HG03108 (cell line): ENCODE results near the gene ADAT2.
"Not testable (repeated sequence)": the region's sequence is repeated elsewhere in the genome, so short reads cannot be mapped to it uniquely, and the experiment has no call there.

ENCODE experiments used
- ATAC-seq: cut with Tn5 transposase; IDR thresholded peaks from one replicate; pipeline ENCODE4 v1.9.1; 2021; ENCODE audit warnings: moderate library complexity; ENCODE audit not compliant: unreplicated experiment

Gene ADAT2

DNA sequence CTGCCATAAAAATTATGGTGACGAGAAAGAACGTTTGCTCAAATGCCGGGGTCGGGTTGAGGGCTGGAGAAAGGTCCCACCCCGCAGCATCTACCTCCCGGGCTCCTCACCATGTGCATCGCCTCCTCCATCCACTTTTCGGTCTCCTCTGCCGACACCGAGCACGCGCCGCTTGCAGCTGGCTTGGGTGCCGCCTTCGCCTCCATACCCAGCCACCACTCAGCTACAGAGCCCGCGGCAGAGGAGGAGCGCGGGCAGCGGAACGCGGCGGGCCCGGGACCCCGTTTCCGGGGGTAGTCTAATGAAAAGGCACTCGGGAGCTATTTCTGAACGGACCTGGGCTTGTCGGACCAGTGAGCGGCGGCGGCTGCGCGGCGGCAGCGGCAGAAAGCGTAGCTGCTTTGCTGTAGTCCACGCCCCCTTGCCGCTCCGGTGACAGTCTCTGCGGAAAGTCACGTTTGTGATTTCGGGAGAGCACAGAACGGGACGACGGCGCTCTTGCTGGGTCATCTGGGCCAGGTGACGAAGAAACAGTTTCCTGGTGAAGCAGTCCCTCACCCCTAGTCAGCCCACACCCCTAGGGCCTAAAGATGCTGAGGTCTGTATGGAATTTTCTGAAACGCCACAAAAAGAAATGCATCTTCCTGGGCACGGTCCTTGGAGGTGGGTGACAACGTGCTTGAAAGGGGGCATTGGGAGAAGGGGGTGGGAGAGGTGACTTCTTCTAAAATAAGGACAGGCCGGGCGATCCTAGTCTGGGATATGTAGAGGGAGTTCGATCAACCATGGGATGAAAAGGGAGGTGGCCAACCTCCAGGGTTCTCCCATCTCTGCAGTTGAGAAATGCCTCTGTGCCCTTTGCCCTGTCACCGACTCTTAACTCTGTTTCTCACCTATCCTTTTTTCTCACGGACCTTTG, at the start of gene ADAT2, which contains the start of gene PEX3:
TSS of gene ADAT2 (minus strand) at position 243 of the 919 bp plus-strand sequence. CDS start at position 206, 37 bp downstream.
TSS of gene PEX3 (plus strand) at position 353 of the 919 bp plus-strand sequence. CDS start at position 591, 238 bp downstream.
- peak; percentile 98 for ATAC-seq

DNA sequence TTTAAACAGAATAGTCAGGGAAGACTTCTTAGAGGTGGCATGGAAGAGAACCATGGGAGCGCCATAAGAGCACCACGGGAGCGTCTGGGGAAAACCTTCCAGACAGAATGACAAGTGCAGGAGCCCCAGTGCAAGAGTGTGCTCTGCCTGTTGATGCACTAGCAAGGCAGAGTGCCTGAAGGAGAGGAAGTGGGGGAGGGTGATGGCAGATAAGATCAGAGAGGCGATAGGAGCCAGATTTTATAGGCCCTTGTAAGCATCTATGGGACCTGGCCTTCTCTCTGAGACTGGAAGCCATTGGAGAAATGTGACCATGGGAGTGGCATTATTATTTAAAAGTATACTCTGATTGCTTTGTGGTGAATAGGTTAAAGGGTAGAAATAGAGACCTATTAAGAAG, 47.9 kb upstream of the ADAT2 start:
- ATAC-seq = no peak

DNA sequence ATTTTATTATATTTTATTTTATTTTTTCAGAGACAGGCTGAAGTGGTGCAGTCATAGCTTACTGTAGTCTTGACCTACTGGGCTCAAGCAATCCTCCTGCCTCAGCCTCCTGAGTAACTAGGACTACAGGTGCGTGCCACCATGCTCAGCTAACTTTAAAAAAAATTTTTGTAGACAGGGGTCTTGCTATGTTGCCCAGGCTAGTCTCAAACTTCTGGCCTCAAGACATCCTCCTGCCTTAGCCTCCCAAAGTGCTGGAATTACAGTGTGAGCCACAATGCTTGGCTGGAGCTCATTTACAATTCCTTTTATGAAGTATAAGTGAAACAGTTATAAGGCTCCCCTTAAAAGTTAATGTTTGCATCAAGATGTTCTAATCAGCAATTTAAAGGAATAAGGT, 46.5 kb upstream of the ADAT2 start:
- ATAC-seq = no peak

- no peak for ATAC-seq
Measured at GRCh38 chr6:143490775-143491174, 40.3 kb upstream of the ADAT2 start.

- no peak for ATAC-seq
Measured at GRCh38 chr6:143490244-143490643, 39.7 kb upstream of the ADAT2 start.

DNA sequence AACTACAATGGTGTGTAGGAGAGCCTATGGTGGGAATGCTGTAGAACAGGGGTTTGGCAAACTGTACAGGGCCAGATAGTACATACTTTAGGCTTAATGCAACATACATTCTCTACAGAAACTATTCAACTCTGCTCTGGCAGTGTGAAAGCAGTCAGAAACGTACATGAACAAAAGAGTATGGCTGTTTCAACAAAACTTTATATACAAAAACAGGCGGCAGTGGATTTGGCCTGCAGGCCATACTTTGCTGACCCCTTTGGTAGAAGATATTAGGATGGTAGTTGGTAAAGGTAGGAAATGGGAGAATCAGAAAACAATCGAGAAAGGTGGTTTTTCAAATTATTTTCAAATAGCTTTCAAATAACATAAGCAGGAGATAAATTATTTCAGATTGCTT, 36.3 kb upstream of the ADAT2 start:
- ATAC-seq = no peak

DNA sequence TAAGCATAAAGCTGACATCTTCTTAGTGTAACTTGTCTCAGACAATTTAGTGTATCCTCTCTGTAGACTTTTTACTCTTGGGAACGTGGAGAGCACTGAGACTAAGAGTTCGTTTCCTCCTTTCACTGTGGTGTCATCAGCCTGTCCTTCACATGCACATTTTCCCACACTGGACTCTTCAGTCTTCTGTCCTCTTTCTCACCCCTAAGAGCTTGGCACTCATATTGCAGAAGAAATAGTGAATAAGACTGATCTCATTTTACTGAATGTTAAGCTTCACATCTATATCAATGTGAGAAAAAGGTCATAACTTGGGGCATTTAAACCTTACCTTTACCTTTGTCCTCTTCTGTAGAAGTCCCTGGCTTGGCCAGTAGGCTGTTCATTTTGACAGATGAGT, 35.5 kb upstream of the ADAT2 start:
- ATAC-seq = no peak

DNA sequence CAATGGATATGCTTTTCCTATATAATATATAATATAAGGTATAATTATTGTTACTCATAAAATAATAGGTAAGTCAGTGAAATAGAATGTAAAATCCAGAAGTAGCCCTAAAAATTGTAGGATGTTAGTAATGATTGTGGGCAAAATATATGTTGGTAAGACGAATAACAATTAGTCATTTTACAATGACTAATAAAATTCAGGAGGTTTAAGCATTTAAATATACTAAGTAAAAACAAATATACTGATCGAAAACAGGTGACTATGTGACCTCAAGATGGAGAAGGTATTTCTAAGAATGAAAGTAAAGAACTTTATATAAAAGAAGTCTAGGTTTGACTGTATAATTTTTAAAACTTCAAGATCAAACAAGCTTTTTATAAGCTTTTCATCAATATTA, 32.1 kb upstream of the ADAT2 start:
- no peak for ATAC-seq

- no peak for ATAC-seq
Measured at GRCh38 chr6:143478479-143479062, 28.1 kb upstream of the ADAT2 start.

DNA sequence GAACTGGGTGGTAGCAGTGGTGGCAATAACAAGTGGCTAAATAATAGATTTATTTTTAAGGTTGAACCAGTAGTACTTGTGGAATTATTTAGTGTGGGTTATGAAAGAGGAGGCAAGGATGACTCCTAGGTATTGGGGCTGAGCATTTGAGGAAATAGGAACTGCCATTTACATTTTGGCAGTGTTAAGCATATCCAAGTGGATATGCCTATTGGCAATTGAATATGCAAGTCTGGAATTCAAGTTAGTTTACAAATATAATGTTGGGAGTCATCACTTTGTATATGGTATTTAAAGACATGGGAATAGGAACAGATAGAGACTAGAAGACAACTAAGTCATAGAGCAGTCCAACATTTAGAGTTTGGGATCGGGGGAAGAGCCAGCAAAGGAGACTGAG, 26.1 kb upstream of the ADAT2 start:
- no peak for ATAC-seq

DNA sequence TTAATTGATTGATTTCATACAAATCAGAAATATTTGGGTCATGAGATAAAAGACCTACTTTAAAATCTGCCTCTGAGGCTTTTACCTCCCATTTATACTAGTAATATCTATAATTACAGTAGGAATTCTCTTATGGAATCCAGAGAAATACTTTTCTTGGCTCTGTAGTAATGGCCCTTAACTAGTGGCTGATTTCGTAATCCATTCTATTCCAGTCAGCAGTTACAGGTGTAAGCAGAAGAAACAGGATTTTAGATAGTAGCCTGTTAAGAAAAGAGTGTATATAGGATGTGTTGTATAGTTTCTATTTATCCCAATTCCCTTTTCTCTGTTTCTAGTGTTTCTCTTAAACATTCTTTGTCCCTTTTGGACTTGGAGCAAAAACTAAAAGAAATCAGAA, 21.3 kb upstream of the ADAT2 start:
- ATAC-seq = no peak

DNA sequence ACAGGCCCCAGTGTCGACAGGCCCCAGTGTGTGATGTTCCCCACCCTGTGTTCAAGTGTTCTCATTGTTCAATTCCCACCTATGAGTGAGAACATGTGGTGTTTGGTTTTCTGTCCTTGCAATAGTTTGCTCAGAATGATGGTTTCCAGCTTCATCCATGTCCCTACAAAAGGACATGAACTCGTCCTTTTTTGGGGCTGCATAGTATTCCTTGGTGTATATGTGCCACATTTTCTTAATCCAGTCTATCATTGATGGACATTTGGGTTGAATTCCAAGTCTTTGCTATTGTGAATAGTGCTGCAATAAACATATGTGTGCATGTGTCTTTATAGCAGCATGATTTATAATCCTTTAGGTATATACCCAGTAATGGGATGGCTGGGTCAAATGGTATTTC, 18.3 kb upstream of the ADAT2 start:
- ATAC-seq = not testable (repeated sequence)

DNA sequence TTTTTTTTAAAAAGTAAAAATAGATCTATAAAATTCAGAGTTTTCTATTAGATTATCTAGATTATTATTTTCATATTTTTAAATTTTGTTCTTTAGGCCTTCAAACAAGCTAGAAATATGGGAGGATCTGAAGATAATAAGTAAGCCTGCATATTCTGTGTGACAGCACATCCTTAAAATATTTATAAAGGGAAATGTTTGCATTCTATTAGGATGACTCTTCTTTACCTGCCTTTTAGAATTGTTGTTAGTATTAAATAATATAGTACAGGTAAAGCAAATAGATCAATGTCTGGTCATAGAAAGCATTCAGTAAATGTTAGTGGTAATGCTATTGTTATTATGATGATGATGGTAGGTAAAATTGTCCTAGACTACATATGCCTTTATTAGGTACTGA, 17.5 kb upstream of the ADAT2 start:
- ATAC-seq = no peak

DNA sequence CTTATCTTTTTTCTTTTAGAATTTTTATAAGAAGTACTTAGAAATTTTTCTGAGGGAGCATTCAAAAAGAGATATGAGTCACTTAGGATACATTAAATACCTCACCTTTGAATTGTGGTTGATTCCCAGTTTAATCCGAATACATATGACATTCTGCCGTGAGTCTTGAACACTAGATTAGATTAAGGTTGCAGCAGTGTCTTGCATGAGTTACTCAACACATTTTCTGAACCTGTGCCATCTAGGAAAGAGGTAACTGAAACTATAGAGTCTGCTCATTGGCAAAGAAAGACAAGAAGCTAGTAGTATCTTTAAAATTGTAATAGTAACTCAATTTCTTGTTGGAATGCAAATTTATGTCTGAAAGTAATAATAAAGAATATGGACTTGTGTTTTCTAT, 15.1 kb upstream of the ADAT2 start:
- no peak for ATAC-seq

GRCh38 chr6:143457563-143458359, 7.3 kb upstream of the ADAT2 start:
- no peak for ATAC-seq

- no peak for ATAC-seq
Measured at GRCh38 chr6:143451531-143451930, 1.0 kb upstream of the ADAT2 start.

DNA sequence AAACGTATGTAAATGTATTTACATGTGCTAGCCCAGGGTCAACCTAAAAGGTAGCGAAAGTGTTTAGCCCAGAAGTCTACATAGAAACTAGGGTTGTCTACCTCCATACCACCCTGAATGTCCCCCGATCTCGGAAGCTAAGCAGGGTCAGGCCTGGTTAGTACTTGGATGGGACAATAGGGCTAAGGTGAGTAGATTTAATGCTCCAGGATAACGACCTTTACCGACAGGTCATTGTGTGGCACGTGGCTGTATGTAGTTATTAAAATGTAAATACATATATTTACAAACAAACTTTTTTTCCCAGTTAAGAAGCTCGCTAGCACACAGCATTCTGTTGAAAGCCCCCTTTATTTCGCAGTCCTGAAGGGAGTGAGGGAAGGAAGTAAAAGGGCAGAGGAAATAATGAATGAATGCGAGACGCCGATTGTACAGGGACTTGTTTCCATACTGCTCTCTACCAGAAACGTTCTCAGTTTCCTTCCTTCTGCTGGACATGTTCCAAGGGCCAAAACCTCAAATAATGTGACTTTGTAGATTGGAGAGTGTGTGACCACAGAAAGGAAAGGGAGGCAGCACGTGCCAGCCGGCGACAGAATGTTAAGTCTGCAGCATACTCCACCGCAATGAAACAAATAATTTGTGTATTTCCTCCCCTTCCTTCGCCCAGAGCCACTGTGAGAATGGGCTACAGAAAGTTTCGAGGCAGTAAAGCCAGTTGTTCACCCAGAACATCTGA, 612 bp downstream of the ADAT2 start:
- peak; percentile 7 for ATAC-seq

DNA sequence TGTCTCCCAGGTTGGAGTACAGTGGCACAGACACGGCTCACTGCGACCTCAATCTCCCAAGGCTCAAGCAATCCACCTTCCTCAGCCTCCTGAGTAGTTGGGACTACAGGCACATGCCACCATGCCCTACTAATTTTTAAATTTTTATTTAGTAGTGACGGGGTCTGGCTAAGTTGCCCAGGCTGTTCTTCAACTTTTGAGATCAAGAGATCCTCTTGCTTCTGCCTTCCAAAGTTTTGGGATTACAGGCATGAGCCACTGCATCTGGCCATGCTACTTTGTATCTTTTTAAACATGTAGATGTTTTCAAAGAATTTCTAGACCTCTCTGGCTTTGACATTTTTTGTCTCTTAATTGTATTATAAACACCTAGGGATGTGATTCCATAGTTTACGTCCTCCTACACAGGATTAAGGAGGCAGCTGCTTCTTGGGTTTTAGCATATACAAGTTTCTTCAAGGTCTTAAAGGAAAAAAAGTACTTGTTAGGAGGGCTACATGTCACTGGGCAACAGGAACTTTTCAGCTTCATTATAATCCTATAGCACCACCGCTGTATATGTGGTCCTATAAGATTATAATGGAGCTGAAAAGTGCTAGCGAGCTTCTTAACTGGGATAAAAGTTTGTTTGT, 1.3 kb downstream of the ADAT2 start:
- ATAC-seq = no peak

- not testable (repeated sequence) for ATAC-seq
Measured at GRCh38 chr6:143447865-143448264, 2.6 kb downstream of the ADAT2 start.

- no peak for ATAC-seq
Measured at GRCh38 chr6:143443096-143443495, 7.4 kb downstream of the ADAT2 start.
